Fibroblast of skin of left biceps (primary cell): ENCODE measurements around the gene GNA12.

ENCODE experiments used
- DNase-seq, 2 experiments: peaks; one replicate each; pipeline ENCODE4 v3.0.0-alpha.2; 2013; ENCODE audit warnings: low read depth in 2 of 2

Gene GNA12

DNA sequence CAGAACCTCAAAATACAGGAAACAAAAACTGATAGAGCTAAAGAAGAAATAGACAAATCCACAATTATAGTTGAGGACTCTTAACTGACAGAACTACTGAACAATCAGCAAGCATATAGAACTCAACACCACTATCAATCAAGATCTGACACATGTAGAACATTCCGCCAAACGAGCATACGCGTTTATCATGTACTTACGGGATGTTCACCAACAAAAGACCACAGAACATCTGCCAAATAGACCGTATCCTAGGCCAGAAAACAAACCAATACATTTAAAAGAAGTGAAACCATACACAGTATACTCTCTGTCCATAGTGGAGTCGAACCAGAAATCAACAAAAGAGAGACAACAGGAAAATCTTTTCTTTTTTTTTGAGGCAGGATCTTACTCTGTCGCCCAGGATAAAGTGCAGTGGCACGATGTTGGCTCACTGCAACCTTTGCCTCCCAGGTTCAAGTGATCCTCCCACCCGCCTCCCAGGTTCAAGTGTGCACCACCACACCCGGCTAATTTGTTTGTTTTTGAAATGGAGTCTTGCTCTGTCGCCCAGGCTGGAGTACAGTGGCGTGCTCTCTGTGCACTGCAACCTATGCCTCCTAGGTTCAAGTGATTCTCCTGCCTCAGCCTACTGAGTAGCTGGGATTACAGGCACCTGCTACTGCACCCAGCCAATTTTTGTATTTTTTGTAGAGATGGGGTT, 5.1 kb downstream of the GNA12 start:
- no peak for DNase-seq

DNA sequence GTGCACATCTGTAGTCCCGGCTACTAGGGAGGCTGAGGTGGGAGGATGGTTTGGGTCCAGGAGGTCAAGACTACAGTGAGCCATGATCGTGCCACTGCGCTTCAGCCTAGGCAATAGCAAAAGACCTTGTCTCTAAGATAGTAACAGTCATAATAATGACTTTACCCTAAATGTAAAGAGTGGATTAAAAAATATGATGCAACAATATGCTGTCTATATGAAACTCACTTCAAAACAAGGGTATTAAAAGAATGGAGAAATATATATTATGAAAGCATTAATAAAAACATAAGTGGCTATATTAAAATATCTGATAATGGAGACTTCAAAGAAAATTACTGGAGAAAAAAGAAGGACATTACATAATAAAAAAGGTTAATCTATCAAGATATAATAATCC, 5.7 kb downstream of the GNA12 start:
- no peak for DNase-seq

DNA sequence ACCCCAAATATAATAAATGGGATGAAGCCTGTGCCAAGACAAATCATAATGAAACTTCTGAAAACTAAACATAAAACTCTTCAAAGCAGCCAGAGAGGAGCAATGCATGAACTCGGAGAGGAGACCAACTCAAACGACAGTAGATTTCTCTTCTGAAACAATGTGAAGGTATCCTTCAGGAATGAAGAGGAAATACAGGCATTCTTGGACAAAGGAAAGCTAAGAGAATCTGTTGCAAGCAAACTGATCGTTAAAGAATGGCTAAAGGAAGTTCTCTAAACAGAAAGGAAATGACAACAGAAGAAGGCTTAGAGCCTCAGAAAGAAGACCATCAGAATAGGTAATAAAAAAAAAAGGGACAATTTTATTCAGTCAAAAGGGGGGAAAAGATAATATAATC, 6.6 kb downstream of the GNA12 start:
- DNase-seq, result no peak

DNA sequence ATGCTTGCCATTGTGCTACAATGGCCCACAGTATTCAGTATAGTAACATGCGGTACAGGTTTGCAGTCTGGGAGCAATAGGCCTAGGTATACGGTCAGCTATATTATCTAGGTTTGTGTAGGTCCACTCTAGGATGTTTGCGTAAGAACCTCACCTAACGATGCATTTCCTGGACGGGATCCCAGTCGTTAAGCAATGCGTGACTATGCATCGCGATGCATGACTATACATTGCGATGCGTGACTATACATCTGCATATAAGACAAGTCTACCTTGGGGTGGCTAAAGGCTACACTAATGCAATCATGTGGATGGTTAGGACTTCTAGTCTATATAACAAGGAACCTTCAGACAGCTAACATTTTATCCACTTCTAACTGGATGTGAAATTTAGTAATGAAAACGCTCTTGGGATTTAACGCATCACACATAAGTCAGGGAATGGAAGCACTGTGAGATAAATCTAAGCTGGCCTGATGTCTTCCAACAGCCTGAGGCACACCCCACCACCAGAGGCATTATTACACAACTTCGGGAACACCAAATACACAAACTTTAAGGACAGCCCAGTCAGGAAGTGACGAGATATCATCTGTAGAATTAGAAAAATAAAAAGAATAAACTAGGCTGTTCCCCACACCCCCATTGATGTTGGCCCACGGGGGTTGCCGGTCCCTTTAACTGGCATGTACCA, 9.2 kb downstream of the GNA12 start:
- no peak for DNase-seq

DNA sequence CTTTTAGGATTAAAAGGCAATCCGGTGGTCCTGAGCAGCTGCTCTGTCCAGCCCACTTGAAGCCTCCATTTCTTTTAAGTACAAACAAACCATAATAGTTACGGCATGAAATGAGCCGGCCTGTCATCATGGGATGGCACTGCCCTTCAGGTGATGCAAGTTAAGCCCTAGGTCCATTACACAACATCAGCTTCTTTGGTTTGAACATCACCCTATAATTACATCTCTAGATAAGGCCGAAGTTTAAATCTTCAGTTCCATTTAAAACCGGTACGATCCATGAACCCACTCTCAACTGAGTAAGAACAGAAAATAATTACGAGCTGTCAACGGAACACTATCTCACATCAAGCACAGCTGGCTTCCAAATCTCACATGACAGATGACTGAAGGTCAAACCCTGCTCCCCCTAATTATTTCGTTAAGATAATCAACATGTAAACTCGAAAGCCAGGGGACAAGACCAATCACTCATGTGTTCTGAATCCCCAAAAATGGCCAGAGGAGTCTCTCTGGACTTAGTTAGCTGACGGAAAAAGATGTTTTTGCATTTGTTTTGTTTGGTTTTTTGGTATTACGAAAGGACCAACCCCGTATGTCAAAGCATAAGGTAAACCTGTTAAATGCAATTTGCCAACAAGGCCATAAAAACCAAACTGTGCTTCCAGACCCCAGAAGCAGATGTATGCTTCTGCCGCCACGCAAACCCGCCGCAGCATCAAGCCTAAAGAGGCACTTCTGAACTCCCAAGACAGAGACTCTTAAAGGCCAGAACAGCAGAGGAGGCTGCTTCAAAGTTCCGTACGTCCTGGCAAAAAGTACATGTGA, 10.8 kb downstream of the GNA12 start:
- no peak for DNase-seq

DNA sequence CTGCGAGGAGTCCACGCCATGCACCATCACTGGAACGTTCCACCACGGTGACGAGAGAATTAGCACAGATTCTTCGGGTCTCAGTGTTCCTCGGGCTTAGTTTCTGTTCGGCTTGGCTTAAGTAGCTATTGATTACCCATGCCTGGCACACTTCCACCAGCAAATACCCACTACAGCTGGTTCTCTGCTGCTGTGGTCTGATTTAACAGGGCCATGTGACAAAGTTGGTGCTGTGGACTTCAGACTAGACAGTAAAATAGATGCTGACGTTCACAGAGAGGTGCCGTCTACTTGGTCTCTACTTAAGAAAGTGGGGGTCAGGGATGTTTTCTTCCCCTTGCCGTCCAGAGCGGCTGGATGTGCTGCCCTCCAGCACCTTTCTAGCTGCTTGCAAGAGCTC, 11.6 kb downstream of the GNA12 start:
- no peak for DNase-seq

DNA sequence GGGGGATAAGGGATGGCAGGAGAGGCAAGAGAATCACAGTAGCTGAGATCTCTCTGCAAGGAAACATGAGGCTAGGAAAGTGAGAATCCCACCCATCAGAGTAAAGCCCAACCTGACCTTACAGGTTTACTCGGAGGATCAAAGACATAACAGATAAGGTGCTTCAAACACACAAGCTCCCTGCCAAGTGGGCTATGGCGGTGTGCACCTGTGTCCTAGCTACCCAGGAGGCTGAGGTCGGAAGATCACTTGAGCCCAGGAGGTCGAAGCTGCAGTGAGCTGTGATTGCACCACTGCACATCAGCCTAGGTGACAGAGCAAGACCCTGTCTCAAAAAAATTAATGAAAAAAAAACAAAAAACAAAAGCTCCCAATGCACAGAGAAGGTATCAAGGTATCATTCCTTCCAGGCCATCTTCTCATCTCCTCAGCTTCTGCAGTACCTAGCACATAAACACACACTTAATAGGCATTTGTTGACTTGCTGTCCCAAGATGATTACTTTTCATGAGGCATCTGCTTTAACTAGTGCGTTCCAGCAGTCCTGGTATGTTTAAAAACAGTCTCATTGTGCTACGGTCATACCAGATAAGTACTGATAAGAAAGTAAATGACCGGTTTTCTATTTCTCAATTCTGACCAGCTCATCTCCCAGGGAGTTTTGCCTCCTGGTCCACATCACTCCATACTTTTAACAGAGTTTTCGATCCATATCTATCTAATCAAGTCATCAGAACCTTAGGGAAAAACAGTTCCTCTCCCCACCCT, 13.3 kb downstream of the GNA12 start:
- no peak for DNase-seq

DNA sequence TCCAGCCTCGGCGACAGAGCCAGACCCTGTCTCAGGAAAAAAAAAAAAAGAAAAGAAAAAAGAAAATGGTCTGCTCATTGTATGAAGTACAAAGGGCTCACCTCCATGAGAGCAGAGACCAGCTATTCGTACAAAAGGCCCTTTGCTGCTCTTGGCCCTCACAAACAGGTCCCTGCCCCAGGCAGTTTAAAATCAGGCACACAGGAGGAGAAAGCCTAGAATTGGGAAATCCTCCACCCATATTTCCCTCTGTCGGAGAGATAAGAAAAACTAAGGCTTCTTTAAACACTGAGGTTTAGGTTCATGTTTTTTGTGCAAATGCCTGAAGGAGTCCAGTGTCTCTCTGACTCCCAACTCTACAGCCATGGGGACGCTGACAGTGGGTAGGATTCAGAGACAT, 15.1 kb downstream of the GNA12 start:
- DNase-seq, result no peak

DNA sequence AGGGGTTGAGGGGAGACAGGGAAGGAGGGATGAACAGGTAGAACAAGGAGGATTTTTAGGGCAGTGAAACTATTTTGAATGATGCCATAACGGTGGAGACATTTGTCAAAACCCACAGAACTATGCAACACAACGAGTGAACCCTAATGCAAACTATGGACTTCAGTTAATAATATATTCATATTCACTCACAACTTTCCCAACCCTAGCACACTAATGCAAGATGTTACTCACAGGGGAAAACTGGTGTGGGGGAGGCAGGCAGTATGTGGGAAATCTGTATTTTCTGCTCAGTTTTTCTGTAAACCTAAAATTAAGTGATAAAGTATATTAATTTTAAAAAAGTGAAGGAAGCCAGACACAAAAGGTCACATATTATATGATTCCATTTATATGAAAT, 17.3 kb downstream of the GNA12 start:
- no peak for DNase-seq

DNA sequence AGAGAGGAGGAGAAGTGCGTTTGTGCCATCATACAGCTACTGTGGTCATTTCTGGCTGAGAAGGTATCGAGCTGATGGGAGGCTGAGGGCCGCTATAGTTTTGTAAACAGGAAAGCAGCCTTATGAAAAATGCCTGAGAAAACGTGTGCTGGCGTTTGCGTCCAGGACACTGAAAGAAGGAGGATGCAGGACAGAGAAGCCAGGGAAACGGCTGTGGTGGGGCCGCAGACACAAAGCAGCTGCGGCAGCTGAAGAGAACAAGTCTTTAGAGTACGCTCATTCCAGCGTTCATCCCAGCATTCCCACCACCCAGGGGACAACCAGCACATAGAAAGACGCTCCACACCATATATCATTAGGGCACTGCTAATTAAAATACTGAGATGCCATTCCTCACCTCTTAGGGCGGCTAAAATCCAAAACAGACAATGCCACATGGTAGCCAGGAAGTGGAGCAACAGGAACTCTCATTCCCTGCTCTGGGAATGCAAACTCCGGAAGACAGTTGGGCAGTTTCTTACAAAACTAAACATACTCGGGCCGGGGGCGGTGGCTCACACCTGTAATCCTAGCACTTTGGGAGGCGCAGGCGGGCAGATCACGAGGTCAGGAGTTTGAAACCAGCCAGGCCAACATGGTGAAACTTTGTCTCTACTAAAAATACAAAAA, 18.4 kb downstream of the GNA12 start:
- no peak for DNase-seq

DNA sequence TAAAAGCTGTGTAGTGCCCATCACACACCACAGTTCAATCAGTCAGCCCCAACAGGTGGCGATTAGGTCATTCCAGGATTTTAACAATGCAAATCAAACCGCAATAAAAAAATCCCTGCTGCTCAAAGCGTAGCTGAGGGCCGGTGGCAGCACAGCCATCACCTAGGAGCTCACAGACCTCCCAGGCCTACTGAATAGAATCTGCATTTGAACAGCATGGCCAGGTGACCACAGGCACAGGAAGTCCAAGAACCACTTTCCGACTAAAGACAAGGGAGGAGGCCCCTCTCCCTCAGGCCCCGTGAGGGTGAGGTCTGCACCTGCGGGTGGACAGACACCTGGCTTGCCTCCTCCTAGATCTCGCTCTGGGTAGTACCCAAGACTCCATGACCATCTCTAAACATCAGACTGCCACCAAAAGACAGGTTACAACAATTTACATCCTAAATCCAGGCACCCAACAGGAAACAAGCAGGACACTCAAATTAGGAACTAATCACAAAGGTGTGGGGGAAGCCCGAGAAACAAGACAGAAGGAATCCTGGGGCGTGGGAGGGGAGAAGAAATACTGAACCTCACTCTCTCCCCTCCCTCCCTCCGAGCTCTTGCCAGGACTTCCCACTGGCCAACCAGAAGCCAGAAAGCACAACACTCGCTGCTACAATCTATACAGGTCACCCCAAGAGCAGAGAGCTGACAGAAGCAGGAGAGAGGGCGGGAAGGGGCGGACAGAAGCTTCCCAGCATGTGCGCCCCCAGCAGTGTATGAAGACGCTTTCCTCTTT, 19.2 kb downstream of the GNA12 start:
- DNase-seq, result no peak

DNA sequence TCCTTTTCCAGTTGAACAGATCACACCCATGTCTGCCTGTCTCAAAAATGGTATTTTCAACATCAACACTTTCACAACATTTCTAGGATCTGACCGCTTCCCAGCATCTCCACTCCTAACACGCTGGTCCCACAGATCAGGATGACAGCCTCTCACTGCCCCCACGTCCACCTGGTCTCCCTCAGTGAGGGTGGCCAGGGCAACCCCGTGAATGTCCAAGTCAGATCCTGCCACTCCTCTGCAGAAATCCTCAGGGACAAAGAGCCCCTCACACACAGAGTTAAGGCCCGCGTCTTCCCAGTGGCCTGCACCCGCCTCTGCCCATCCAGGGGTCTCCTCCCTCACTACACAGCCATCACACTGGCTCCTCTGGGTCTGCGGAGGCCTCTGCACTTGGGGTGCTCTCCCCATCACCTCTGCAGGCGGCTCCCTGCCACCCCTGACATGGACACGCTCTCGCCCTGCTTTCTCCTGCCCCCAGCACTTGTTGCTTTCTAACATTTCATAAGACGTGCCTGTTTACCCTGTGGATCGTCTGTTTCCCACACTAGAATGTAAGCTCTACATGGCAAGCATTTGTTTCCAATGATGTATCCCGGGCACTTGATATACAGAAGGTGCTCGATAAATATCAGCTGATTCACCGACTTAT, 20.0 kb downstream of the GNA12 start:
- DNase-seq, result no peak

DNA sequence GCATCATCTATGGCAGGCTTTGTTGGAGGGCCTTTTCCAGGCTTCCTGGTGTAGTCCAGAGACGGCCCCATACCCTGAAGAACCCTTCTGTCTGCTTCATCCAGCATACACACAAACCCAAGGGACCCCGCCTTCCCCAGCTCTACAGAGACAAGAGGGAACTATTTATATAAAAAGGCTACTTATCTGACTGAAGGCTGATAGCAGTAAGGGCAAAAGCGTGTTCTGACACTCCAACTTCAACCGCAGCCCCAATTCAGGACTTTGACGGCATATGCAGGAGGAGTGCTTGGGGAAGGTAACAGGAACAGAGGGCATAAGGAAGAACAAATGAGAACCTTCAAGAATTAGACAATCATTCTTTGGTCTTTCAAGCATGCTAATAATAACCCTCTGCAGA, 21.0 kb downstream of the GNA12 start:
- DNase-seq, result no peak

DNA sequence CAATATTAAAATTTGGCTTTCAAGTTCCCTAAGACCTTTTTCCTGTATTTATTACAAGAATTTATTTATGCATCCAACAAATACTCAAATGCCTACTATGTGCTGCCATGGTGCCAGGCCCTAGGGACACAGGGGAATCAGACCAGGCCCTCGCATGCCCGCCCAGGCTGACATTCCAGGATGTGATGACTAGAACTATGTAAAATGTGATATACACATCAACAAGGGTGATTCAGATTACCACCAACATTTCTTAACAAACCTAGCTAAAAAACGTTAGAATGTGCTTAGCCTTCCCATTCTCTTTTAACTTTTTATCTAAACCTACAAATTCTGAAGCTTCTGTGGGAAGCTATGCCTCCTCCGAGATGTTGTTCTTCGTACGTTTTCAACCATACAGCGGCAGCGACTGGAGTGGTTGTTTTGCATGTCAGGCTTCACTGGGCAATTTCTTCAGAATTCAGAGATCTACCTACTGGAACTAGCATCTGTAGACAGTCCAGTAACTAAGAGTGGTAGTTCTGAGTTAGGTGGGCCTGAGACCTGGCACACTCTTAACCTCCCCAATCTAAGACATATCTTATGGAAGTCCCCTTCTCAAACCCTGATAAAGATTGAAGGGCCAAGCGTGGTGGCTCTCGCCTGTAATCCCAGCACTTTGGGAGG, 22.1 kb downstream of the GNA12 start:
- peak; percentile 62 for DNase-seq

DNA sequence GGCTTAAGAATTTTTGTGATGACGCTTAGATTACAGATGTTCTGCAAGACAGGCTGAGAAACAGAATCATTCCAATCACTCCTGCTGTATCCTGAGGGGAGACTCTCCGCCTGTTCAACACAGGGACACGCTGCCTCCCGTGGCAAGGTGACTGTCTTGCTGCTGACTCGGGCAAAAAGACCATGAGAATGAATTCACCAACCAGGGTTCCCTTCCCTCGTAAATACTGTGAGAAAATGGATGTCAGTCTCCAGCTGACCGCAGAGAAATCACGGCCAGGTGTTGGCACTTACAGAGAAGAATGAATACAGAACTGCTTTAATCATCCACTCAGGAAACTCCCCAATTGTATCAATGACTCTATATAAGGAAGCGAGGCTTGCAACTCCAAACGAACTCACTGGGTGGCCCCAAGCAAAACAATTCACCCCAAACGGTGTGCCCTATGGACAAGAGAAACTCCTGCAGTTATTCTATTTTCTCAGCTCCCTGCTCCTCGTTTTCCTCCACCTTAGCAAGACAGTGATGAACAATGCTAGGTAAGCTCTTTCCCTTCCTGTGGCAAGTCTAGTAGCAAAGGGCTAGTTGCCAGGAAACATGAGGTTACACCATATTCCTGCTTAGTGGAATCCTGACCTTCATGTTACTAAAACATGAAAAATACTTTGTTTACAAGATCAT, 22.8 kb downstream of the GNA12 start:
- DNase-seq, result peak; percentile 46 to 55

DNA sequence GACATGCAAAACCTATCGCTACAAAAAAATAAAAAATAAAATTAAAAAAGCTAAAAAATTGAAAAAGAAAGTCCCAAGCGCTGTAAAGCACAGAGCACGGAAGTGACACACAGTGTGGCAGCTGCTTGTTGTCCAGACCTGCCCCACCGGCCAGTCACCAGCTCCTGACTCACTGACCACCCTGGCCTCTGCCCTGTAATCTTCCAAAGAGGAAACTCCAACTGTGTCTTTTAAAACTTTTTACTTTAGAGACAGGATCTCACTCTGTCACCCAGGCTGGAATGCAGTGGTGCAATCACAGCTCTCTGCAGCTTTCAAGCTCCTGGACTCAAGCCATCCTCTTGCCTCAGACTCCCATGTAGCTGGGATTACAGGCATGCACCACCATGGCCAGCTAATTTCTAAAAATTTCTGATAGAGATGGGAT, 23.6 kb downstream of the GNA12 start:
- DNase-seq, result peak; percentile 88

DNA sequence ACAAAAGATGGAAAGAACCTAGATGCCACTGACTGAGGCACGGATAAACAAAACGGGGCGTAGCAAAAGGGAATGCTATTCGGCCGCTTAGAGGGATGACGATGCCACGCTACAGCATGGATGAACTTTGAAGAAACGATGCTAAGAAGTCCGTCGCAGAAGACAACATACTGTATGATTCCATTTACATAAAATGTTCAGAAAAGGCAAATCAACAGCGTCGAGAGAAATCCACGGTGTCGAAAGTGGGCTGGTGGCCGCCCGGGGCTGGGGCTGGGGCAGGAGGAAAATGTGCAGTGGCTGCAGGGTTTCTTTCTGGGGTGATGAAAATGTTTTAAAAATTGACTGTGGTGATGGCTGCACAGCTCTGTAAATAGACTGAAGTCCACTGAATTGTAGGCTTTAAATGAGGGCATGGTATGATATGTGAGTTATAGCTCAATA, 24.1 kb downstream of the GNA12 start:
- DNase-seq, result no peak

DNA sequence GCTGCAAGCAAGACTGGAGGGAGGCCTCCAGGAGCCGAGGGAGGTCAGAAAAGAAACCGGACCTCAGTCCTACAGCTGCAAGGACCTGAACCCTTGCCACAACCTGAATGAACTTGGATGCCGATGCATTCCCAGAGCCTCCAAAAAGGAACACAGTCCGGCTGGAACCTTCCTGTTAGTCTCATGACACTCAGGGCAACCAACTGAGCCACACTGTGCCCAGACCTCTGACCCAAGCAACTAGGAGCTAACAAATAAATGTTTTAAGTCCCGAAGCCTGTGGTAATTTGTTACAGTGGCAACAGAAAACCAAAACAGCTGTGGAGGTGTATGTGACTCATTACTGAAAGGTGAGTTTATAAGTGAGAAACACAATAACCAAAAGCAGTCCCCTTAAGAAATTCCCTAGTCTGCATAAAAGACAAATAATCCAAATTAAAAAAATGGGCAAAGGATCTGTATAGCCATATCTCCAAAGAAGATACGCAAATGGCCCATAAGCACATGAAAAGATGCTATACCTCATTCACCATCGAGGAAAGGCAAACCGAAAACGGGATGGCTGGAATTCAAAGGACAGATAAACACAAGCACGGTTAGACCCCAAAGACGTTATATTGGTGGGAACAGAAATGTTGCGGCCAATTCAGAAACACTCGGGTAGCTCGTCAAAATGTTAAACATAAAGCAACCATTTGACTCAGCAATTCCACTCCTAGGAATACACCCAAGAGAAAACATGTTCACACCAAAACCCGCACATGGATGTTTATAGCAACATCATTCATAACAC, 24.8 kb downstream of the GNA12 start:
- no peak for DNase-seq
